CD4-positive, alpha-beta T cell treated with Interleukin-17A for 1 hour (primary cell): Measurements from ENCODE around the gene CTIF.
"Not testable (repeated sequence)": the region's sequence is repeated elsewhere in the genome, so short reads cannot be mapped to it uniquely, and the experiment has no call there.

Experiments used
- DNase-seq: peaks from one replicate; pipeline ENCODE4 v3.0.0-alpha.2; 2020

The CTIF gene

GRCh38 chr18:48810805-48811204 is 272.0 kb downstream of the CTIF start:
- DNase-seq, result no peak

- DNase-seq, result no peak
Observed at GRCh38 chr18:48811401-48811800, 272.6 kb downstream of the CTIF start.

- not testable (repeated sequence) for DNase-seq
Observed at GRCh38 chr18:48811977-48812451, 273.2 kb downstream of the CTIF start.

- peak; percentile 23 for DNase-seq
Observed at GRCh38 chr18:48813321-48813720, 274.5 kb downstream of the CTIF start.

- DNase-seq, result peak; percentile 92
Observed at GRCh38 chr18:48813833-48814489, 275.1 kb downstream of the CTIF start.

- peak; percentile 74 for DNase-seq
Observed at GRCh38 chr18:48814490-48815178, 275.8 kb downstream of the CTIF start.

GRCh38 chr18:48815179-48815515 is 276.3 kb downstream of the CTIF start:
- no peak for DNase-seq

GRCh38 chr18:48815581-48816324 is 276.9 kb downstream of the CTIF start:
- DNase-seq, result peak; percentile 27

- no peak for DNase-seq
Observed at GRCh38 chr18:48816554-48816953, 277.7 kb downstream of the CTIF start.

- no peak for DNase-seq
Observed at GRCh38 chr18:48817021-48817461, 278.2 kb downstream of the CTIF start.

- DNase-seq, result no peak
Observed at GRCh38 chr18:48818329-48819254, 279.8 kb downstream of the CTIF start.

- no peak for DNase-seq
Observed at GRCh38 chr18:48819276-48819675, 280.4 kb downstream of the CTIF start.

- DNase-seq, result no peak
Observed at GRCh38 chr18:48819781-48820482, 281.1 kb downstream of the CTIF start.

GRCh38 chr18:48820483-48821250 is 281.8 kb downstream of the CTIF start:
- DNase-seq, result no peak

- DNase-seq, result no peak
Observed at GRCh38 chr18:48821251-48821590, 282.4 kb downstream of the CTIF start.

GRCh38 chr18:48821845-48822244 is 283.0 kb downstream of the CTIF start:
- no peak for DNase-seq

- DNase-seq, result no peak
Observed at GRCh38 chr18:48824231-48824970, 285.6 kb downstream of the CTIF start.

GRCh38 chr18:48825101-48825745 is 286.4 kb downstream of the CTIF start:
- DNase-seq, result no peak

GRCh38 chr18:48826271-48826670 is 287.4 kb downstream of the CTIF start:
- DNase-seq, result no peak

GRCh38 chr18:48826806-48827205 is 288.0 kb downstream of the CTIF start:
- DNase-seq, result no peak
